ENCODE data around the gene ZCCHC7. TPM values are rescaled to one million over a fixed set of nuclear protein-coding genes. Genes with fewer than 3 reads are reported as not detected.

Gene ZCCHC7
- total and polyA plus RNA-seq, 10 of the 15 experiments (the other 5 are each of a cell fraction or from before 2014, with no cell fraction given) = 42.9 to 178 (median 53.3) TPM

- TF ChIP-seq SUPT20H (IDR thresholded peaks at IDR 0.05; ENCODE audit: borderline replicate concordance, control insufficient read depth, low read depth, low read length) = no peak
- no peak for TF ChIP-seq NFYB (IDR thresholded peaks at IDR 0.05; ENCODE audit: insufficient read depth, low read depth, low read length)
- peak; percentile 73 for TF ChIP-seq CUX1 (IDR thresholded peaks at IDR 0.05; ENCODE audit: insufficient replicate concordance, low read depth, low read length)
- peak; percentile 37; the same call in 1 of the 2 replicates for TF ChIP-seq MAX (IDR thresholded peaks at IDR 0.05; ENCODE audit: low read depth, low read length)
- TF ChIP-seq ESRRA (IDR thresholded peaks at IDR 0.05; ENCODE audit: low read length) = no peak
- TF ChIP-seq ATF3 (IDR thresholded peaks at IDR 0.05; ENCODE audit: borderline replicate concordance, extremely low read depth, low read depth, low read length) = no peak
- no peak; the same call in 1 of the 2 replicates for TF ChIP-seq SMARCA5 (IDR thresholded peaks at IDR 0.05)
- no peak for TF ChIP-seq SUZ12 (IDR thresholded peaks at IDR 0.05; ENCODE audit: unreplicated experiment)
- TF ChIP-seq RCOR1 (conservative IDR thresholded peaks at IDR 0.05; ENCODE audit: low read depth, low read length) = 0 out of 2 replicates have a peak, but pooled peaks have one; percentile 48
- no peak for TF ChIP-seq MYC (IDR thresholded peaks at IDR 0.05; ENCODE audit: insufficient read depth, insufficient read length, insufficient replicate concordance, low read length, severe bottlenecking)
- TF ChIP-seq JUND (IDR thresholded peaks at IDR 0.05; ENCODE audit: low read depth, low read length) = 0 out of 2 replicates have a peak, but pooled peaks have one; percentile 36
- TF ChIP-seq TARDBP (IDR thresholded peaks at IDR 0.05; ENCODE audit: borderline replicate concordance) = no peak
- TF ChIP-seq CREB1 (IDR thresholded peaks at IDR 0.05; ENCODE audit: low read depth) = peak; percentile 53; the same call in 1 of the 2 replicates
- peak; percentile 70; the same call in 1 of the 2 replicates for TF ChIP-seq RELB (IDR thresholded peaks at IDR 0.05; ENCODE audit: low read depth)
- TF ChIP-seq CHD4 (IDR thresholded peaks at IDR 0.05) = no peak
- no peak for TF ChIP-seq HDAC6 (IDR thresholded peaks at IDR 0.05; ENCODE audit: unreplicated experiment)
- TF ChIP-seq BCLAF1 (IDR thresholded peaks at IDR 0.05) = no peak
- TF ChIP-seq NFYA (IDR thresholded peaks at IDR 0.05; ENCODE audit: borderline replicate concordance, low read depth, low read length) = no peak
- peak; percentile 75; the same call in 1 of the 2 replicates for TF ChIP-seq CREM (IDR thresholded peaks at IDR 0.05; ENCODE audit: low read depth)
These were observed 181.9 kb downstream of the ZCCHC7 start (continued) for GRCh38 chr9:37302277-37302676.

Measured in GM12878 (cell line).